GM13977 (cell line): ENCODE results near the gene ITIH2.

ENCODE experiments used
- DNase-seq: peaks from one replicate; pipeline ENCODE4 v3.0.0; 2012; ENCODE audit warnings: low spot score
- in situ Hi-C: fragments of 300-500 bp; cut with MboI; formaldehyde crosslinking; loops from one replicate; pipeline ENCODE4 v1.12.0; 2022; ENCODE audit warnings: low sequenced_read_pairs, low pct_unique_long_range_greater_than_20kb, mixed read lengths, inconsistent platforms; ENCODE audit not compliant: unreplicated experiment
- TF ChIP-seq, protein P1 (sequence below): IDR thresholded peaks from 2 replicates; pipeline ENCODE4 v1.5.1; 2012; ENCODE audit warnings: mild to moderate bottlenecking, control low read depth; ENCODE audit not compliant: insufficient read depth; ENCODE audit errors: extremely low read depth, missing control alignments

The ITIH2 gene

DNA sequence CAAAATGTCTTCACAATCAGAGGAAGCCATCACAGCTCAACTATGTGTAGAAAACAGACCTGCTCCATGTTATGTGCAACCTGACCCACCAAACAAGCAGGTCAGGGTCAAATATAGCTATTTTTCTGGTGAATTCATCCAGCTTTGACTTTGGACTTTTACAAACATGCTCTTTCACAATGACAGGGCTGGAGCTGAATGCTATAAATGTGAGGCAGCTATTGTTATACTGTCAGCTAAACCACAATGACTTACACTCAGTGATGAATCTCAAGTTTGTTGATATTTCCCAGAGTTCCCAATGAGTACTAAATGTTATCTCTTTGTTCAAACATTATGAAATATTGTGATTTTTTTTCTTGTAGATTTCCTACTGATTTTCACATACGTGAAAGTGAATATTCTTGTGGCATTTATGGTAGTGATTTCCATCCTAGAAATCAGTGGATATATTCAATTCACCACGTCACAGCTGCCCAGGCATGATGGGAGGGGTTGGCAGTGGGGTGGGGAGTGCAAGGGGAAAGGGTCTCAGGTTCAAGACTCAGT lies 2.5 kb upstream of the ITIH2 start:
- TF ChIP-seq, protein P1, sequence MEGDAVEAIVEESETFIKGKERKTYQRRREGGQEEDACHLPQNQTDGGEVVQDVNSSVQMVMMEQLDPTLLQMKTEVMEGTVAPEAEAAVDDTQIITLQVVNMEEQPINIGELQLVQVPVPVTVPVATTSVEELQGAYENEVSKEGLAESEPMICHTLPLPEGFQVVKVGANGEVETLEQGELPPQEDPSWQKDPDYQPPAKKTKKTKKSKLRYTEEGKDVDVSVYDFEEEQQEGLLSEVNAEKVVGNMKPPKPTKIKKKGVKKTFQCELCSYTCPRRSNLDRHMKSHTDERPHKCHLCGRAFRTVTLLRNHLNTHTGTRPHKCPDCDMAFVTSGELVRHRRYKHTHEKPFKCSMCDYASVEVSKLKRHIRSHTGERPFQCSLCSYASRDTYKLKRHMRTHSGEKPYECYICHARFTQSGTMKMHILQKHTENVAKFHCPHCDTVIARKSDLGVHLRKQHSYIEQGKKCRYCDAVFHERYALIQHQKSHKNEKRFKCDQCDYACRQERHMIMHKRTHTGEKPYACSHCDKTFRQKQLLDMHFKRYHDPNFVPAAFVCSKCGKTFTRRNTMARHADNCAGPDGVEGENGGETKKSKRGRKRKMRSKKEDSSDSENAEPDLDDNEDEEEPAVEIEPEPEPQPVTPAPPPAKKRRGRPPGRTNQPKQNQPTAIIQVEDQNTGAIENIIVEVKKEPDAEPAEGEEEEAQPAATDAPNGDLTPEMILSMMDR = no peak
- no peak for DNase-seq
- in situ Hi-C loops = no loop called here

DNA sequence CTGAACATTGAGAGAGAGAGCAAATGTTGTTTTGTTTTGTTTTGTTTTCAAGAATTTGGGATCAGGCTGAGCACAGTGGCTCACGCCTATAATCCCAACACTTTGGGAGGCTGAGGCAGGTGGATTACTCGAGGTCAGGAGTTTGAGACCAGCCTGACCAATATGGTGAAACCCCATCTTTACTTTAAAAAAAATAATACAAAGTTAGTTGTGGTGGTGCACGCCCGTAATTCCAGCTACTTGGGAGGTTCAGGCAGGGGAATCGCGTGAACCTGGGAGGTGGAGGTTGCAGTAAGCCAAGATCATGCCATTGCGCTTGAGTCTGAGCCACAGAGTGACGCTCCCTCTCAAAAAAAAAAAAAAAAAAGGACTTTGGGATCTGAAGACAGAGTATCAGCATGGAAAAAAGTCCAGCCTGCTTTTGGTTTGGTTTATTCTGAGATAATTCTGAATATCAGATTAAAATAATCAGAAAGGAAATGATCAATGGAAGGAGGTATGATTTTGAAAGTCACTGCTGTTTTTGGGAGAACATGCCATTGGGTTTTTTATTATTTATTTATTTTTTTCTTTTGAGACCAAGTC lies 1.9 kb upstream of the ITIH2 start:
- TF ChIP-seq, protein P1 = no peak
- no peak for DNase-seq
- in situ Hi-C loops = no loop called here

DNA sequence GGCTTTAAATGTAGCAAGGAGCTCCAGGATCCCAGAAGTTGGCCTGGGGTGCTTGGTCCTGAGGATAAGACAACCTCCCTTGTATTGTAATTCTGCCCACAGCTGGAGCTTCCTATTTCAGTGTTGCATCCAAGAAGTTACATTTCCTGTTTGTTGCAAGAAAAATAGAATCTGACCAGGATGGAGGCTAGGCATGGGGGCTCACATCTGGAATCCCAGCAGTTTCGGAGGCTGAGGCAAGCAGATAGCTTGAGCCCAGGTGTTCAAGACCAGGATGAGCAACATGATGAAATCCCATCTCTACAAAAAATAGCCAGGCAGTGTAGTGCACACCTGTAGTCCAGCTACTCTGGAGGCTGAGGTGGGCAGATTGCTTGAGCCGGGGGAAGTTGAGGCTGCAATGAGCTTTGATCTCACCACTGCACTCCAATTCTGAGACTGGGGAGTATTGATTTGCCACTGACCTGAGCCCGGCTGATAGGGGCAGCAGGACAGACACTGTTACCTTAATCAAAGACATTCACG lies 766 bp upstream of the ITIH2 start:
- DNase-seq = no peak
- TF ChIP-seq, protein P1 = no peak
- in situ Hi-C loops = no loop called here

DNA sequence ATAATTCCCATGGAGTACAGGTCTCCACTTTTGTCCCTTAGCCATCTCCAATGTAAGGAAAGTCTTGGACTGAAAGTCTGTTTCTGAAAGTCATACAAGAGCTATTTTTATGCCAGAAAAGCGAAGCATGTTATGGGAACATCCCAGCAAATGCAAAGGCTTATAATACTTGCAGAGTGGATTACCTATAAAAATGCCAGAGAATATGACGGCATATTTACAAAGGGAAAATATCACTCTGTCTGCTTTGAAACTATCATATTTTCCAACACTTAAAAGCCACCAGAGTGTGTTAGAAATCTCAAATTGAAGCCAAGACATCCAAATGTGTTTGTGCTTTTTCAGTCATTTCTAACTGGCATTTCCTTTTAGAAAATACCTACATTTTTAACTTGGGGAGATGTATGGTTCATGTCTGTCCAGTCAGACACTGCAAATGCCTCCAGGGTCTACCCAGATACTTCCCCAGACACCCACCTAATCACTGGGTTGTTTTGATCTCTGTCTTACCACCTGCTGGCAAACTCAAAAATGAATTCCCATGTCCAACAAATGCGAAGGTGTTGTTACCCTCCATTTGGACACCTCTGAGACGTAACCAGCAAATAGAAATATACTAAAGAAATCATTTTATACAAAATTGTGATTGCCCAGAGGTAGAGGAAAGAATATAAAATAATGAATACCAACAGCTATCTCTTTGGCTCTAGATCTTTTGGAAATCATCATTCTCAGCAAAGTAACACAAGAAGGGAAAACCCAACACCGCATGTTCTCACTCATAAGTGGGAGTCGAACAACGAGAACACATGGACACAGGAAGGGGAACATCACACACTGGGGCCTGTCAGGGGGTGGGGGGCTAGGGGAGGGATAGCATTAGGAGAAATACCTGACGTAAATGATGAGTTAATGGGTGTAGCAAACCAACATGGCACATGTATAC lies 1.2 kb downstream of the ITIH2 start:
- TF ChIP-seq, protein P1 = no peak
- in situ Hi-C loops = no loop called here
- DNase-seq = no peak

DNA sequence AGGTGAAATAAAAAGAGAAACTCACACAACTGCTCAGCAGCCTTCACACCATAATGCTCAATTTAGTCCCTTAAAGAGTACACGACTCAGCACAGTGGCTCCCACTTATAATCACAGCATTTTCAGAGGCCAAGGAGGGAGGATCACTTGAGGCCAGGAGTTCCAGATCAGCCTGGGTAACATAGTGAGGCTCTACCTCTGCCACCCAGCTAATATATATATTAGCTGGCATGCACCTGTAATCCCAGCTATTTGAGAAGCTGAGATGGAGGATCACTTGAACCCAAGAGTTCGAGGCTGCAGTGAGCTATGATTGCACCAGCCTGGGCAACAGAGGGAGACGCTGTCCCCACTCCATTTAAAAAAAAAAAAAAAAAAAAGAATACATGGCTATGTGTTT lies 2.2 kb downstream of the ITIH2 start:
- TF ChIP-seq, protein P1 = no peak
- in situ Hi-C loops = no loop called here
- no peak for DNase-seq

DNA sequence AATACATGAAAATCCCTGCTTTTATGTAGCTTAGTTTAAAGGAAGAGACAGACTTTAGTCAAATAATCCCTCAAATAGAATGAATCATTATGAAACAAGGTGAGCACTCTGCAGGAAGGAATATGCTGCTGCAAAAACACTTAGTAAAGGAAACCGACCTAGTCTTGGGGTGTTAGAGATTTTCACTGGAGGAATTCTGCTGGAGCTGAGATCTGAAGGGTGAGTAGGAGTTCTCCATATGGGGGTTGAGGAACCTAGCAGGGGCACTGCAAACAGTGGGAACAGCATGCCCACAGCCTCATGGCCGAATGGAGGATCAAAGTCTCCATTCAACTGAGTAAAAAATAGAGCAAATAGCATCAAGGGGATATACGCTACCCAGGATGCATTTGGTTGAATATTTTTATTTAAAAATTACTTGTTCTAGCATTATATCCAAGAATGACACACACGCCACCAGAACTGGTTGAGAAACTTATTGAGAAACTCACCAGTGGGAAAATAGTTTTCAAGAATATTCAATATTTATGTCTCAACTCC lies 3.5 kb downstream of the ITIH2 start:
- DNase-seq = no peak
- in situ Hi-C loops = no loop called here
- TF ChIP-seq, protein P1 = no peak
